NT2/D1 (cell line): ENCODE data around the gene CACNG8.

ENCODE experiments used
- DNase-seq: peaks from one replicate; pipeline ENCODE4 v3.0.0-alpha.2; 2011; ENCODE audit warnings: low read depth, low spot score
- H3K27me3 ChIP-seq: 2 replicates; pipeline ENCODE4 v1.6.0; 2011; ENCODE audit warnings: mild to moderate bottlenecking; ENCODE audit not compliant: insufficient read length, insufficient read depth
- H3K36me3 ChIP-seq: 2 replicates; pipeline ENCODE4 v1.6.1; 2011; ENCODE audit warnings: mild to moderate bottlenecking, low read length, mixed read lengths; ENCODE audit not compliant: insufficient read depth, insufficient read length
- H3K4me1 ChIP-seq: 2 replicates; pipeline ENCODE4 v1.5.1; 2011; ENCODE audit not compliant: insufficient read depth, insufficient read length
- H3K4me3 ChIP-seq: 2 replicates; pipeline ENCODE4 v1.5.1; 2011; ENCODE audit warnings: low read depth; ENCODE audit not compliant: insufficient read length
- H3K9ac ChIP-seq: 2 replicates; pipeline ENCODE4 v1.6.0; 2011; ENCODE audit warnings: low read depth; ENCODE audit not compliant: insufficient read length
- H3K9me3 ChIP-seq: 2 replicates; pipeline ENCODE4 v1.5.1; 2011; ENCODE audit warnings: mild to moderate bottlenecking, low read length; ENCODE audit not compliant: insufficient read depth
- SUZ12 ChIP-seq: IDR thresholded peaks from 2 replicates; pipeline ENCODE4 v1.6.1; 2011; ENCODE audit not compliant: insufficient read length, insufficient read depth; ENCODE audit errors: extremely low read depth
- YY1 ChIP-seq: IDR thresholded peaks from 2 replicates; pipeline ENCODE4 v1.6.1; 2011; ENCODE audit not compliant: insufficient read length, insufficient read depth
- ZNF274 ChIP-seq: IDR thresholded peaks from 2 replicates; pipeline ENCODE4 v1.6.1; 2011; ENCODE audit warnings: mild to moderate bottlenecking, low read depth, low read length

The CACNG8 gene

GRCh38 chr19:53962887-53963431, at the start of gene CACNG8:
Gene CACNG8, plus strand, starts transcription at chr19:53962937.
- Histone ChIP-seq H3K9me3 (no peaks in the 10 kb centered on the region), H3K27me3 (peaks cover 37% of the 10 kb centered on the region), H3K4me1 (peaks cover 2% of the 10 kb centered on the region), H3K36me3 (peaks cover 11% of the 10 kb centered on the region), H3K4me3 (peak within 1 kb of the TSS; percentile 55), H3K9ac (peak within 1 kb of the TSS; percentile 64)
- no peak for TF ChIP-seq ZNF274
- no peak for TF ChIP-seq SUZ12
- TF ChIP-seq YY1, result no peak
- no peak for DNase-seq

GRCh38 chr19:53915000-53915399, 47.7 kb upstream of the CACNG8 start:
- Histone ChIP-seq H3K36me3 (no peaks in the 10 kb centered on the region), H3K9me3 (no peaks in the 10 kb centered on the region), H3K4me3 (no peak overlapping the region), H3K9ac (no peak overlapping the region), H3K27me3 (peaks cover 10% of the 10 kb centered on the region), H3K4me1 (no peaks in the 10 kb centered on the region)
- no peak for DNase-seq
- TF ChIP-seq SUZ12, result no peak
- no peak for TF ChIP-seq ZNF274
- TF ChIP-seq YY1, result no peak

- Histone ChIP-seq H3K27me3 (peaks cover 7% of the 10 kb centered on the region), H3K4me3 (no peak overlapping the region), H3K36me3 (no peaks in the 10 kb centered on the region), H3K9me3 (no peaks in the 10 kb centered on the region), H3K4me1 (no peaks in the 10 kb centered on the region), H3K9ac (no peak overlapping the region)
- TF ChIP-seq ZNF274, result no peak
- no peak for TF ChIP-seq YY1
- TF ChIP-seq SUZ12, result no peak
- DNase-seq, result no peak
Measured at GRCh38 chr19:53916004-53916403, 46.7 kb upstream of the CACNG8 start.

- Histone ChIP-seq H3K27me3 (no peaks in the 10 kb centered on the region), H3K4me1 (no peaks in the 10 kb centered on the region), H3K9ac (no peak overlapping the region), H3K4me3 (no peak overlapping the region), H3K36me3 (no peaks in the 10 kb centered on the region), H3K9me3 (no peaks in the 10 kb centered on the region)
- no peak for DNase-seq
- TF ChIP-seq SUZ12 (no peak), ZNF274 (no peak), YY1 (no peak)
Measured at GRCh38 chr19:53917356-53917755, 45.4 kb upstream of the CACNG8 start.

- peak; percentile 87 for DNase-seq
- H3K9me3 ChIP-seq, result no peaks in the 10 kb centered on the region
- H3K4me1 ChIP-seq, result peaks cover 5% of the 10 kb centered on the region
- H3K36me3 ChIP-seq, result no peaks in the 10 kb centered on the region
- H3K4me3 ChIP-seq, result no peak overlapping the region
- TF ChIP-seq SUZ12, result no peak
- no peak for TF ChIP-seq YY1
- no peak for TF ChIP-seq ZNF274
- no peaks in the 10 kb centered on the region for H3K27me3 ChIP-seq
- no peak overlapping the region for H3K9ac ChIP-seq
Measured at GRCh38 chr19:53927739-53928138, 35.0 kb upstream of the CACNG8 start.

- no peak for TF ChIP-seq YY1
- no peak for TF ChIP-seq ZNF274
- no peak overlapping the region for H3K9ac ChIP-seq
- H3K27me3 ChIP-seq, result no peaks in the 10 kb centered on the region
- no peak for DNase-seq
- no peaks in the 10 kb centered on the region for H3K4me1 ChIP-seq
- no peaks in the 10 kb centered on the region for H3K9me3 ChIP-seq
- H3K36me3 ChIP-seq, result no peaks in the 10 kb centered on the region
- H3K4me3 ChIP-seq, result no peak overlapping the region
Measured at GRCh38 chr19:53936029-53936428, 26.7 kb upstream of the CACNG8 start.

GRCh38 chr19:53942001-53942786, 20.5 kb upstream of the CACNG8 start:
- H3K4me1 ChIP-seq, result peaks cover 4% of the 10 kb centered on the region
- H3K9me3 ChIP-seq, result no peaks in the 10 kb centered on the region
- H3K36me3 ChIP-seq, result no peaks in the 10 kb centered on the region
- H3K27me3 ChIP-seq, result no peaks in the 10 kb centered on the region
- H3K9ac ChIP-seq, result peak overlapping the region; percentile 81
- peak overlapping the region; percentile 59 for H3K4me3 ChIP-seq
- TF ChIP-seq YY1 (no peak), ZNF274 (no peak), SUZ12 (no peak)
- peak; percentile 82 for DNase-seq
